DMS153 treated with DMSO at 0.1 percent for 48 hours (cell line): ENCODE results near the gene TM2D1.
"Not testable (repeated sequence)": the region's sequence is repeated elsewhere in the genome, so short reads cannot be mapped to it uniquely, and the experiment has no call there.

ENCODE experiments used
- DNase-seq: peaks from one replicate; lab custom pipeline; 2025; ENCODE audit not compliant: unreplicated experiment; lab: John Stamatoyannopoulos, UW

The TM2D1 gene

GRCh38 chr1:61718996-61719663 is 5.8 kb downstream of the TM2D1 start:
- not testable (repeated sequence) for DNase-seq

GRCh38 chr1:61711969-61712368 is 13.0 kb downstream of the TM2D1 start:
- no peak for DNase-seq

DNA sequence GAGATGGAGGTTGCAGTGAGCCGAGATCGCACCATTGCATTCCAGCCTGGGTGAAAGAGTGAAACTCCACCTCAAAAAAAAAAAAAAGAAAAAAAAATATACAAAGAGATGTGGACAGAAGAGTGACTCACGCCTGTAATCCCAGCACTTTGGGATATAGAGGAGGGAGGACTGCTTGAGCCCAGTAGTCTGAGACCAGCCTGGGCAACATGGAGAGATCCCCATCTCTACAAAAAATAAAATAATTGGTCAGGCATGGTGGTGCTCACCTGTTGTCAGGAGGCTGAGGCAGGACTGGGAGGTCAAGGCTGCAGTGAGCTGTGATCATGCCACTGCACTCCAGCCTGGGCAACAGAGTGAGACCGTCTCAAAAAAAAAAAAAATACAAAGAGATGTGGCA is 13.7 kb downstream of the TM2D1 start:
- not testable (repeated sequence) for DNase-seq

GRCh38 chr1:61709908-61710289 is 15.0 kb downstream of the TM2D1 start:
- no peak for DNase-seq

DNA sequence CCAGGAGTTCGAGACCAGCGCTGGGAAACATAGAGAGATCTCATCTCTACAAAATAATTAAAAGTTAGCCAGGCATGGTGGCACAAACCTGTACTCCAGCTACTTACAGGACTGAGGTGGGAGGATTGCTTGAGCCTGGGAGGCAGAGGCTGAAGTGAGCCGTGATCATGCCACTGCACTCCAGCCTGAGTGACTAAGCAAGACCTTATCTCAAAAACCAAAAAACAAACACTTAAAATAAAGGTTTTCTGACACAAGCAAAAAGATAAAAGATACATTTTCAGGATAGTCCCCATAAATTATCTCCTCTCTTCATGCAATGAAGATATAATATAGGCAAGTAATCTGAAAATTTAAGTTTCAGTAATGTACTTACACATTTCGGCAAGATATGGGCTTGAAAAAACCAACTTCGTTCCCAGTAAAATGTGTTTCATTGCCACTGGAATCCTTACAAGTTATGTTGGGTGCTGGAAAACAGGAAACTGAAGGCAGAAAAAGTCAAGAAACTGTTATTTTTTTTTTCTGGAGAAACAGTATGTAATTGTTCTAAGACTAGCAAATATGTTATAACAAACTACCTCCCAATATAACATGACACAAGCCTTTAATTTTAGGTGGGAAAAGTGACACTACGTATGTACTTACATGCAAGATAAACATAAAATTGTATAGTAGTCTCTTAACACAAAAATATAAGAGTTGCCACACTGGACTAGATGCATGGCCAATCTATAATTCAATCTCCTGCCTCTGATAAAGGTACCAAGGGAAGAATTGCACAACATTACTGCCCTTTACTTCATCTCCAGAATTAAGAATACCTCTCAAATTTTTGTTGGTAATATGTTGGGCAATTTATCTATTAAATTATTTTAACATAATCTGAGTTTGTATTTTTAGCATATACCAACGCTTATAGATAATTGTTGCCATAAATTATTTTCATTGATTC is 15.7 kb downstream of the TM2D1 start:
- DNase-seq, result no peak

GRCh38 chr1:61699911-61700851 is 24.8 kb downstream of the TM2D1 start:
- DNase-seq, result no peak

DNA sequence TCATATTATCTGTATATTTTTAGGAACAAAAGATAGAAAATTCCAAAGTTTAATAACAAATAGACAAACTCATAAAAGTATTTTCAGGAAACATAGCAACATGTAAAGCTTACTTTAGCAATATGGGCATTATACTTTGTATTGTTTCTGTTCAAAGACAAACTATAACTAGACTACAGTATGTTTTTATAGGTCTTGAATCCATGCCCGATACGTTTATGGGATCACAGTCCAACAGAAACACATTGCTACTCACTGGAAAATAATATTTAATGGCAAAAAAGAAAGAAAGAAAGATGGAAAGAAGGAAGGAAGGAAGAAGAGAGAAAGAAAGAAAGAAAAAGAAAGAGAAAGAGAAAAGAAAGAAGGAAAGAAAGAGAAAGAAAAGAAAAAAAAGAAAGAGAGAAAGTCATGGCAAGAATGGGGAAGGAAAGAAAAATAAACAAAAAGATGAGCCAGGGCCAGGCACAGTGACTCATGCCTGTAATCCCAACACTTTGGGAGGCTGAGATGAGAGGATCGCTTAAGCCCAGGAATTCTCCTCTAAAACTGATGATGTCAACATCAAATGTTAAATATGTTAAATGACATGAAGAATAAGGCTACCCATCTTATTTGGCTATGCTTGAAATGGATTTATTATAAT is 32.7 kb downstream of the TM2D1 start:
- DNase-seq, result no peak

DNA sequence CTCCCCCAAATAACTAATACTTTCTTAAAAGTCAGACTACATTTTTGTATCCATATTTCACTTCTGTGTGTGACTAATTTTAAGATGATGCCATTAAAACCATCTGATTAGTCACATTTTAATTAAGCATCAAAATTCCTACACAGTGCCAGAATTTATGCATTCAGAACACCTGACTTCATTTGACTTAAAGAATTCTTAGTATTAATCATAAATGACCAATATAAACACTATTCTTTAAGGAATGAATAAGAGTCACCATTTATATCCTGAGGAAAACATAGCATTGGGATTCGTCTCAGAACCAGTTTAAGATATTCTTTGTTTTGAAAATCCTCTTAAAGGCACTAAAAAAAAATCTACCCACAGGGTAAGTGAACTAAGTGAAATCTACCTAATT is 37.0 kb downstream of the TM2D1 start:
- DNase-seq, result no peak

- no peak for DNase-seq
Measured at GRCh38 chr1:61682891-61683290, 42.0 kb downstream of the TM2D1 start.

- DNase-seq, result no peak
Measured at GRCh38 chr1:61680500-61680899, 44.4 kb downstream of the TM2D1 start.

DNA sequence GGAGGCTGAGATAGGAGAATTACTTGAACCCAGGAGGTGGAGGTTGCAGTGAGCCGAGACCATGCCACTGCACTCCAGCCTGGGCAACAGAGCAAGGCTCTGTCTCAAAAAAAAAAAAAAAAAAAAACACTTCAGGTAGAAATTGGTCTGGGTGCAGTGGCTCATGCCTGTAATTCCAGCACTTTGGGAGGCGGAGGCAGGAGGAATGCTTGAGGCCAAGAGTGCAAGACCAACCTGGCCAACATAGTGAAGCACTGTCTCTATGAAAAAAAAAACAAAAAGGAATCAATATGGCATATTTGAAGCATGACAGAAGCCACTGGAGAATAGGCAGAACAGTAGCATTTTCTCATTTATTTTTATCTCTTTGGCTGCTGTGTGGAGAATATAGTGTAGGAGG is 48.1 kb downstream of the TM2D1 start:
- DNase-seq, result not testable (repeated sequence)

- DNase-seq, result no peak
Measured at GRCh38 chr1:61674221-61674620, 50.7 kb downstream of the TM2D1 start.

- DNase-seq, result no peak
Measured at GRCh38 chr1:61672376-61672775, 52.6 kb downstream of the TM2D1 start.

DNA sequence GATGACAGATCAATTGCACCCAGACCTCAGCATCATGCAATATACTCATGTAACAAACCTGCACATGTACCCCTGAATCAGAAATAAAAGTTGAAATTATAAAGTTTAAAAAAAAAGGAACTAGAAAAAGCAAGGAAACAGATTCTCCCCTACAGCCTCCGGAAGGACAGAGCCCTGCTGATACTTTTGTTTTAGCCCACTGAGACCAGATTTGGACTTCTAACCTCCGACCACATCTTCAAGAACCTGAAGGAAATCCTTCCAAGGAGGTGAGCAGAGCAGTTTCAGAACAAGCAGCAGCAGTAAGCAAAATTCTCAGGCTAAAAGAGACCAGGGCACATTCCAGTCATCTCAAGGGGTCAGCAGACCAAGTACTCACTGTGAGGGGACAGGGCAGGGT is 54.5 kb downstream of the TM2D1 start:
- no peak for DNase-seq

GRCh38 chr1:61670016-61670415 is 54.9 kb downstream of the TM2D1 start:
- DNase-seq, result no peak

DNA sequence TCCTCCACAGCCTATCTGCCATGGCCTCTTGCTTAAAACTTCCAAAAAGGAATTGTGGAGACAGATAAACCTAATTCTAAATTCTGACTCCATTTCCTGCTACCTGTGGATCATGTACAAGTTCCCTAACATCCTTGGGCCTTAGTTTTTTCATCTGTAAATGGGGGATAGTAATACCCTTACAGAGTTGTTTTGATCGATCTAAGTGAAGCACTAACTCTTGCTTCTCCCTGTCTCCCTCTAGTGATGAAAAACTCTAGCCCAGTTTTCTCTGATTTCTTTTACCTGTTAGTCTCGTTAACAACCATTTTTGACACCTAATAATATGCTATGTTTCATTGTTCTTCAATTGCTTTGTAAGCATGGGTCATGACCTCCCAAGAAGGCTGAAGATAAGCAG is 65.9 kb downstream of the TM2D1 start:
- DNase-seq, result no peak

DNA sequence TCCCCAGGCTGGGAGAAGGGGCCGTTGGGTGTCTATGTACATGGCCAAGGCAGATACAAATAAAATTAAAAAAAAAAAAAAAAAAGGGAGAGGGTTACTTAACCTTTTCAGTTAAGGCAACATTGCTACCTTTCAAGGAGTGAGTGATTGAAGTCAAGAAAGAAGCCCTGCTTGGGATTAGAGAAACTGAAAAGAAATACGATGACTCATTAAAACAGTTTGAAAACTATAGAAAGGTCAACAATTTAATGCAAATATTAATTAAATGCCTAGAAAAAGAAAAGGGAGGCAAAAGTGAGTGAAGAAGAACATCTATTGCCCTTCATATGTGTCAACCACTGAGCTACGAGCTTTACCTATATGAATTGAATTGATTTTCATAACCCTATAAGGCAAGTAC is 69.5 kb downstream of the TM2D1 start:
- no peak for DNase-seq

- no peak for DNase-seq
Measured at GRCh38 chr1:61654067-61654466, 70.9 kb downstream of the TM2D1 start.

DNA sequence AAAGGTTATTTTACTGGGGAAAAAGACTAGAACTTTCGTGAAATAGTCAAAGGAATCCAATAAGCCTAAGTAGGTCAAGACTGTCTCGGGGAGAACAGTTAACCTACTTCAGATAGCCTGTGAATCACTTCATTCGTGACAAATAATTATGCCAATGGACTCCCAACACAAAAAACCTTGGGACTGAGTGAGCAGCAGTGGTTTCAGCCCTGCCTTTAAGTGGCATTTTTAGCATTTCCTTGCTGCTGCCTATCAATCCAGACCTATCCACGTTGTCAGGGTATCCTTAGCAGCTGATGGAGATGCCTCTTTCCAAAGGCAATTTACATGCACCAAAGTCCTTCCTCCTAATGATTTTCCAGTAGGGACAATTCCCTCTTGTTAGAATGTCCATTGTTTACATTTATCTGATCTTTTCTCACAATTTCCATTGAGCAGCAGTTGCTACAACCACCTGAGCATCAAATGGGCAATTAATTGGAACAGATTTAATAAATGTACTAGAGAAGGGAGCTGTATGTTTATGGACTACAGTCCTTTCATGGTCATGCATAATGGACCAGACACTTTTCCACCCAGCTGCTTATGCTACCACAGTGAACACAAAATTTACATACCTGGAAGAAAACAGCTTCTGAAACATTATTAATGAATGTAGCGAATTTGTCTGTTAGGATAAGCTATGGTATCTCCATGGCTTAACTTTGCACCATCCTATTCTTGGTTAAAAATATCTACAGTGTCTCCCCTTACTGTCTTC is 75.8 kb downstream of the TM2D1 start:
- no peak for DNase-seq

DNA sequence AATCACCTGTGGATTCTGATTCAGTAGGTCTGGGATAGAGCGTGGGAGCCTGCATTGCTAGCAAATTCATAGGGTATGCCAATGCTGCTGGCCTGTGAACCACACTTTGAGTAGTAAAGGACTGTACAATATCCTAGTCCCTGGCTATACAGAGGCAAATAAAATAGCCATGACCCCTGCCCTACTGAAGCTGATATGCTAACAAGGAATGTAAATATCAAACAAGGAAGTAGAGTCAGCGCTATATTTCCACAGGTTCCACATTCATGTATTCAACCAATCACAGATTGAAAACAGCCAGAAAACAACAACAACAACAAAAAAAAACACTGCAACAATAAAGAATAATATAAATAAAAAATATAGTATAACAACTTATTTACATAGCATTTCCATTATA is 77.8 kb downstream of the TM2D1 start:
- DNase-seq, result no peak
